Fibroblast of mammary gland (primary cell): ENCODE measurements around the gene NCF2.
A peak's percentile ranks its signal among the peaks of the same experiment; 100 is the strongest.
"Not testable (repeated sequence)": the region's sequence is repeated elsewhere in the genome, so short reads cannot be mapped to it uniquely, and the experiment has no call there.

Source experiments
- DNase-seq: peaks from one replicate; pipeline ENCODE4 v3.0.0-alpha.2; 2010; ENCODE audit warnings: low read depth
- H3K4me3 ChIP-seq: 2 replicates; pipeline ENCODE4 v1.5.1; 2011; ENCODE audit warnings: low read depth, mild to moderate bottlenecking, low read length, moderate library complexity; ENCODE audit not compliant: control insufficient read depth
- CTCF ChIP-seq: conservative IDR thresholded peaks from 2 replicates; pipeline ENCODE4 v1.5.1; 2011; ENCODE audit warnings: low read depth, low read length, inconsistent platforms; ENCODE audit not compliant: control insufficient read depth, insufficient read depth

The NCF2 gene

GRCh38 chr1:183622884-183623785 lies 32.9 kb upstream of the NCF2 start:
- DNase-seq: peak; percentile 70
- H3K4me3 ChIP-seq: no peak overlapping the region
- peak; percentile 55 for TF ChIP-seq CTCF

GRCh38 chr1:183622013-183622412 lies 31.8 kb upstream of the NCF2 start:
- H3K4me3 ChIP-seq: no peak overlapping the region
- no peak for DNase-seq
- no peak for TF ChIP-seq CTCF

- no peak overlapping the region for H3K4me3 ChIP-seq
- DNase-seq: no peak
- no peak for TF ChIP-seq CTCF
Observed at GRCh38 chr1:183620311-183620710, 30.1 kb upstream of the NCF2 start.

GRCh38 chr1:183619781-183620180 lies 29.5 kb upstream of the NCF2 start:
- DNase-seq: no peak
- TF ChIP-seq CTCF: no peak
- H3K4me3 ChIP-seq: no peak overlapping the region

GRCh38 chr1:183618202-183618601 lies 27.9 kb upstream of the NCF2 start:
- not testable (repeated sequence) for DNase-seq, H3K4me3 ChIP-seq

GRCh38 chr1:183612975-183613374 lies 22.7 kb upstream of the NCF2 start:
- not testable (repeated sequence) for H3K4me3 ChIP-seq, DNase-seq

GRCh38 chr1:183612407-183612806 lies 22.1 kb upstream of the NCF2 start:
- no peak overlapping the region for H3K4me3 ChIP-seq
- no peak for DNase-seq
- TF ChIP-seq CTCF: no peak

- no peak for DNase-seq
- no peak overlapping the region for H3K4me3 ChIP-seq
- no peak for TF ChIP-seq CTCF
Observed at GRCh38 chr1:183611021-183611420, 20.8 kb upstream of the NCF2 start.
